GM18861 (cell line): ENCODE data around the gene SKI.

Source experiments
- ATAC-seq: cut with Tn5 transposase; IDR thresholded peaks from one replicate; pipeline ENCODE4 v1.9.1; 2021; ENCODE audit not compliant: unreplicated experiment

SKI gene

DNA sequence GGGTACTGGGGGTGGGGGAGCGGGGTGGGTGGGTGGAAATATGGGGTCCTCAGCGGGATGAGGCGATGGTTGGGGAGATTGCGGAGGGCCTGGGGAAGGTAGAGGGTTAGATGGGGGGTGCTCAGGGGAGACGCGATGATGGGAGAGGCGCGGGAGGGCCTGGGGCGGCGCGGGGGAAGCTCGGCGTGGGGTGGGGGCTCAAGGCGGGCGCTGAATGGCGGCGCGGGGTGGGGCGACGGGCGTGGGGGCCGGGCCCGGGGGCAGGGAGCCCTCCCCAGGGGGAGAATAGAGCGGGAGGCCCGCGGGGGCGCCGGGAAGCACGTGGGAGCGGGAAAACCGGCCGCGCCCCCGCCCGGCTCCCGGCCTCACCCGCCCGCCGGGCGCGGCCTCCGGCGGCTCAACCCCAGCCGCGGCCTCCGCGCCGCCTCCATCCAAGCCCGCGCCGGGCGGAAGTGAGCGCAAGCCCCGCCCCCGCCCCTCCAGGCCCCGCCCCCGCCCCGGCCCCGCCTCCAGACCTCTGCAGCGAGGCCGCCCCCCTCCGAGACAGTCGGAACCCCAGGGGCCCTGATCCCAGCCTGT lies 33.7 kb upstream of the SKI start, which contains the start of gene FAAP20:
Gene FAAP20 (minus strand): TSS at position 454 of the 579 bp plus-strand sequence. CDS start 23 bp downstream, at position 431.
- peak; percentile 22 for ATAC-seq

DNA sequence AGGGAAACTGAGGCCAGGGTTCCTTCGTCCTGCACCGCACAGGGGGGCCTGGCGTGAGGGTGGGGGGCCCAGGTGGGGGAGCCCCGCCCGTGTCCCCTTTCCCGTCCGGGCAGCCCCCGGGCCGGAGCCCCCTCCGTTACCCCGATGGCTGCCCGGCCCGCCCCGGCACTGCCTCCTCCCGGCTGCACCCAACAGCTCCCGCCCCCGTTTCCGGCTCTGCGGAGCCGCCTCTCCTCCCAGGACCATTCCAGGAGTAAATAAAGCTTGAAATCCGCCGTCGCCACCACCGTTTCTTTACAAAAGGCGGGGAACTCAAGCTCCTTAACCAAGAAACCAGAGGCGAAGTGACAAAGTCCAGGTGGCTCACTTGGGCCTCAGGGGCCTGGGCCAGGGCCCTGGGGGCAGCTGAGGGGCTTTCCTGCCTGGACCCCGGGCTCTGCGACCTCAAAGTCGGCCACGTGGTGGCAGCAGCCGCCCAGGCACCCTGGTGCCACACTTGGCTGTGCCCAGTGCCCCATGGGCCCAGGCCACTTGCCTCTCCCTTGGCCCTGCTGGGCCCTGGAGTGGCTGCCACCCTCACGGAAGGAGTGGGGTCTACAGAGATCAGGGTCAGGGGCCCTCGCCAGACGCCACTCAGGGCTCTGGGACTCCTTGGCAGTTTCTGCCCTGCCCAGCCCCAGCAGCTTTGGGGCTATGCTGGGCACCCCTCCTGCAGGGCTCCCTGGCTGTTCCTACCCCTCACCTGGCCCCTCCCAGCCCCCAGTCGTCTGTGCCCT lies 33.0 kb upstream of the SKI start:
- peak; percentile 65 for ATAC-seq

DNA sequence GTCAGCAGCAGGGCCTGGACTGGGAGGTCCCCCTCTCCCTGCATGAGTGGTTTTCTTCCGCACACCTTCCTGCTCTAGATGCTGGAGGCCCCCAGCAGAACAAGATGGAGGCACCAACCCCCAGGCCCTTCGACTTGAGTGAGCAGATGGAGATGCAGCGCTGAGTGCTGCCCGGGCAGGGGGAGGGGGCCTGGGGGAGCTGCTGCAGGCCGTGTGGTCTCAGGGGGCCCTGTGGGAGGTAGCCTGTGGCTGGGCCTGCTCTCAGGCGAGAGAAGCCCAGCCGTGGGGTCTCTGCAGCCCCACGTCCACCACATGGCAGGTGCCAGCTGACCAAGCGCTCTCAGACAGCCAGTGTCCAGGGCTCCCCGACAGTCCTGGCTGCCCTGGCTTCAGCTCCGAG lies 32.3 kb upstream of the SKI start:
- no peak for ATAC-seq

DNA sequence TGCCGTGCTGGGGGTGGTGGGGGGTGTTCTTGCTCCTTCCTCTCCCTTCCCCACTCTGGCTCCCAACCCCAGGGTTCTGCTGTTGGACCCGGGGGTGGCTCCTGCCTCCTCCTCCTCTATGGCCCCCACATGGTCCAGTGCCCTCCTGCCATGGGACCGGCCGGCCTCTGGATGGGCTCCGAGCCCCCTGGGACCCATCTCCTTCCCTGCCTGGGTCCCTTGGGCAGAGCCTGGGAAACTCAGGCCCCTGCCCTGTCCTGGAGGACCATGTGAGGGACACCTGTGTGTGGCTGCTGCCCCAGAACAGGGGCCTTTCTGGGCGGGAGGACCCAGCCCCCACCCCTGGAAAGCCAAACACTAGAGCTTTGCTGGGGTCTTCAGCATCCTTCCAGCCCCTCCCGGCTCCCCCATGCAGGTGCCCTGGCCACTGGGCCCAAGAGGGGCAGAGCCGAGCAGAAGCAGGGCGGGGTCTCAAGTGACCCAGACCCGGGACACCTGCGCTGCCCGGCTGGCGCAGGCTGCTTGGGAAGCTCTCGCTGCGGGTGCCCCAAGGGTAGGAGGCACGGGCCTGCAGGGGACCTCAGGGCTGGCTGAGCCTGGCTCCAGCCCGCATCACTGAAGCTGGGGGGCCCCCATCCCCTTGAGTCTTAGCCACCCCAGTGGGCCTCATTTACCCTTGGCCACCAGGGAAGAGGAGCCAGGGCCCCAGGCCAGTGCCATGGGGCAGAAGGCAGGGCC lies 31.0 kb upstream of the SKI start:
- ATAC-seq, result no peak

DNA sequence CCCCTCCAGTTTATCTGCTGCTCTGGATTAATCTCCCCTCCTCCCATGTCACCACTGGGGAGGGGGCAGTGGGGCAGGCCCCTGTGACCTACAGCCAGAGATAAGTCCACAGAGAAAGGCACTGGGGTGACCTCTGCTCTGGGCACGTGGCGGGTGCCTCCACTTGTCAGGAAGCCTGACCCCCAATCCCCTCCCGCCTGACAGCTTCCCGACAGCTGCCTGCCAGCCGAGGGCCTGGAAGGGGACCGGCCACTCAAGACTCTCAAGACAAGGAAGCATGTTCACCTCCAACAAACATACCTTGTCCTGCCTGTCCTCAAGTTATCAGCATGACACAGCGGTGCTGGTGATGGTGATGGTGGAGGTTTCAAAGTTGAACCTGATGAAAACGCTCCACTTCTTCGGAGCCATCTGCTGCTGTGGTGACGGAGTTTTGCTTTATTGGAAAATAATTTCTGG lies 30.4 kb upstream of the SKI start:
- ATAC-seq, result no peak

DNA sequence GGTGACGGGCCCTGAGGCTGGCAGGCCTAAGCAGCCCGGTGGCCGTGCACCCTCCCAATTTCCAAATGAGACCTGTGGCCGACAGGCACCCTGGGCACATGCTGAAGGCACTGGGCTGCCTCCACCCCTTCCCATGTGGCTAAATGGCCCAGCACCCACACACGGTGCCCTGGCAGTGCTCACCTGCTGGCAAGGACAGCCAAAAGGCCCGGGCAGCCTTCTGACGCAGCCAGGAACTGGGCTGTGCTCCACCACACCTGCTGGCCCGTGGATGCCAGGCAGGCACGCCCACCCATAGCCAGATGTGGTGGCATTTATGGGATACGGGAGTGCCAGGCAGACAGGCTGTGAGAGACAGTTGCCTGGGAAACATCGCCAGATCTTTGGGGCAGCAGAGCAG lies 29.5 kb upstream of the SKI start:
- no peak for ATAC-seq

DNA sequence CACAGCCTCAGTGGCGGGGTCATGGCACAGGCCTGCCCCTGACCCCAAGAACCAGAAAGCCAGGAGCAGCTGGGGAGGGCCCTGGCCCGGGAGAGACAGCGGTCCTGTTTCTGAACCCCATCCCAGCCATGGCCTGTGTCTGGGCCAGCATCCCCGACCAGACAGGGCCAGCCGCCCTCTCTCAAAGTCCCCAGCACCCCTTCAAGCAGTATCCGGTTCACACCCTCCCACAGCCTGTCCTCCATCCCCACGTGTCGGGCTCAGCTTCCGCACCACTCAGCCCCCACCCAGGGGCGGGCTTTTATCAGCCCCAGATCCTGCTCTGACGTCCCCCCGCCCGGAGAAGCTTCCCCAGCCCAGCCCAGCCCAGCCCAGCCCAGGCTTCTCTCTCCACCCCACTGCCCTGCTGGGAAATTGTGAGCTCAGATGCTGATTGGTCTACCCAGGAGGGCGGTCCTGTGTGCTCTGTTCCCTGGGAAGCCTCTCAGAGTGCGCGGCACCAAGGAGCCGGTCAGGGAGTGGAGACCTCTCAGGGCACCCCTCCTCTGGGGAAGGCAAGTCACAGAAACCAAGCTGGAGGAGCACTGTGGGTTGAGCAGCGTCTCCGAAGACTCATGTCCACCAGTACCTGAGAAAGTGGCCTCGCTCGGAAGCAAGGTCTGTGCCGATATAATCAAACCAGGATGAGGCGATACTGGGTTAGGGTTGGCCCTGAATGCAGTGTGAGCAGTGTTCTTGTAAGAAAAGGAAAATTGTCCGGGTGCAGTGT lies 28.9 kb upstream of the SKI start:
- no peak for ATAC-seq

DNA sequence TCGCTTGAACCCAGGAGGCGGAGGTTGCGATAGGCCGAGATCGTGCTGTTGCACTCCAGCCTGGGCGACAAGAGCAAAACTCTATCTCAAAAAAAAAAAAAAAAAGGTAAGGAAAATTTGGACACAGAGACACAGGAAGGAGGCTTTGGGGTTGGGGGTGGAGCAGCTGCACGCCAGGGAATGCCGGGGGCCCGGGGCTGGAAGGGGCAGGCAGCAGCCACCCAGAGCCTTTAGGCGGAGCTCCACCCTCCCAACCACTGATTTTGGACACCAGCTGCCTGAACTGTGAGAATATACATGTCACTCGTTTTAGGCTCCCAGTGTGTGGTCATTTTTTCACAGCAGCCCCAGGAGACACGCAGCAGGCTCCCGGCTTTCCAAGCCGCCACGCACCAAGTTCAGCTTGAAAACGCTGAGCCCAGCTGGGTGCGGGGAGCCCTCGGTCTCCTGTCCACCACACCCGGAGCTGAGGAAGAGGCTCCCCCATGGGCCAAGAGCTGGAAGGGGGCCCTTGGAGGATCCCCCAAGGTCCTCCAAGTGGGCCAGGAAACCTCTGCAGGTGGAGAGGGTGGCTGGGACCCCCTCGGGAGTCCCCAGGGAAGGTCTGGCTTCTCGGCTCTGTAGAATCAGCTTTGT lies 27.7 kb upstream of the SKI start:
- ATAC-seq, result no peak

DNA sequence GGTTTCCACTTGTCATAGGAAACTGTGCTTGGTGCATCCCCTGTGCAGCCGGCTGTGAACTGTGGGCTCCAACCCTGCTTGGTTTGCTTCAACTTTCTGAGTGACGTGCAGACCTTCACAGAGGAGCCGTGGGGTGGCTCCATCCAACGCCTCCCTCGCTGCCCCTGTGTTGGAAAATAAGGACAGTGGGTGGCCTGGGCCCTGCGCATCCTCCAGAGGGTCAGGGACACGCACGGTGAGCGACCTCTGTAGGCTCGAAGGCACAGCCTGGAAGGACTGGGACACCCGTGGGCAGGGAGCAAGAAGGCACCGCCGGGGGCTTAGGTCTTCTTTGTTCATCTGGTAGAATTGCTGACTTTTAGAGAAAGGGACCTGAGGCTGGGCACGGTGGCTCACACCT lies 27.1 kb upstream of the SKI start:
- ATAC-seq, result no peak

DNA sequence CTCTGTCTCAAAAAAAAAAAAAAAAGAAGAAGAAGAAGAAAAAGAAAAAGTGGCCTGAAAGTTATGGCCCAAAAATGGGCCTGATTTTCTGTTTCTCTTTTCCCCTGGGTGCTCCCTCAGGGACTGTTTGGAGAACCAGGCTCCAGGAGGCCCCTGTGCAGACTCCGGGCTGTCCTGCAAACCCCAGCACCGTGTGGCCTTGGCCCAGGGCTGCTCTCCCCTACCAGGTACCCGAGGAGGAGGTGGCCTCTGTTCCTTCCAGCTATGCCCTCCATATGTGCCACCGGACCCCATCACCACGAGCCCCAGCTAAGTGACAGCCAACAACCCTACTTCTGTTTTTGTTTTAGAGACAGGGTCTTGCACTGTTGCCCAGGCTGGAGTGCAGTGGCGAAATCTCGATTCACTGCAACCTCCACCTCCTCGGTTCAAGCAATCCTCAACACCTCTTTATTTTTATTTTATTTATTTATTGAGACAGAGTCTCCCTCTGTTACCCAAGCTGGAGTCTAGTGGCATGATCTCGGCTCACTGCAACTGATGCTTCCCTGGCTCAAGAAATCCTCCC lies 26.0 kb upstream of the SKI start:
- ATAC-seq, result no peak

DNA sequence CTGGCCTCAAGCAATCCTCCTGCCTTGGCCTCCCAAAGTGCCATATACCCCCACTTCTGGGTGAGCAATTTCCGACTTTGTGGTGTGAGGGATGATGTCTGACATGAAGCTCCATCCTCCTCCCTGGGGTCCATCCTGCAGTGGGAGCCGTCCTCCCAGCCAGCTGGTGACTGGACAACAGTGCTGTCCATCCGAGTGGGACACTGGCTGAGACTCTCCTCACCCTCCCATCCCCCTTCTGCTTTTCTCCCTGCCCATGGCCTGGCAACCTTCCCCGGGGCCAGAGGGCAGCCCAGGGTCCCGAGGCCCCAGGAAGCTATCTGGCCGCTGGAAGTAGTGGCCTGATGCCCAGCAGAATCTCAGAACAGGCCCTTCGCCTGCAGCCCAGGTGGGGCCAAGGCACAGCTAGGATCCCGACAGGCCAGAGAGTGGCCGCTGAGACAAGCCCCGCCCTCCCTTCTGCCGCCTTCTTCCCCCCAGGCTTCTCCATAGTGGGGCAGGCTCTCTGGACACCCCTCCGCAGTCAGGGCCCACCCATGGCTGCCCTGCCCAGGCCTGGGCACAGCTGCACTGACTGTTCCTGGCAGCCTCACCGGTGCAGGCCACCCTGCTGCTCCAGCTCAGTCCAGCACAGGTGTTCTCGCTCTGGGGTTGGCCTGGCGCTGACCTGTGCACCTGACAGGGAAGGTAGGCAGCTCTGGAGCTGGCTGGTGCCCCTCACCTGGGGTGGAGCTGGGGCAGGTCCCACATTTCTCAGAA lies 25.1 kb upstream of the SKI start:
- no peak for ATAC-seq

DNA sequence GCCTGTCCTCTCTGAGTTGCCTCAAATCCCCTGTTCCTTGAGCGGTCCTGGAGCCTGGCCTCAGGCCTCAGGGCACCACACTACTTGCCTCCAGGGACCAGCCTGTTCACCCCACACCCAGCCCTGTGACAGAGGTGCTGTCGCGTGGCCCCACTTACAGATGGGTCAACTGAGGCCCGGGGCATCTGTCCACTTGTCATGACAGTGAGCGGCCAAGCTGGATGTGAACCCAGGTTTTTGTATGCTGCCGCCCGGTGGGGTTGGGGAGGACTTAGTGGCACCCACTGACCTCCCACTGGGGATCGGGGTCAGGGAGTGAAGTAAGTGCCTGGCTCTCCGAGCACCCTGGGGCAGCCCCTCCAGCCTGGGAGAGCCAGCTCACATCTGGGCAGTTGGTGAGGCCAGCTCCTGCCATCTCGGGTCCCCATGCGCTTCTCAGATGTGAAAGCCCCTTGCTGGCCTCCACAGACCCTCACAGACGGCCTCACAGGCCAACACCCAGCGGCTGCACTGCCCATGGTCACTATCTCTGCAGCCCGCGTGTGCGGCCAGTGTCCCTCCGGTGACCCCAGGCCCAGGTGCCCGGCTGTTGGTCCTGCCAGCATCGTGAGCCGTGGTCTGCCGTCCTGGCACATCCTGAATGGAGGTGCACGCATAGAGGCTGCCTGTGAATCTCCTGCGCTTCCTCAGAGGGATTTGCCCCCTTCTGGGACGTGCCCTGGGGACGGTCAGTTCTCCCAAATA lies 24.3 kb upstream of the SKI start:
- no peak for ATAC-seq

DNA sequence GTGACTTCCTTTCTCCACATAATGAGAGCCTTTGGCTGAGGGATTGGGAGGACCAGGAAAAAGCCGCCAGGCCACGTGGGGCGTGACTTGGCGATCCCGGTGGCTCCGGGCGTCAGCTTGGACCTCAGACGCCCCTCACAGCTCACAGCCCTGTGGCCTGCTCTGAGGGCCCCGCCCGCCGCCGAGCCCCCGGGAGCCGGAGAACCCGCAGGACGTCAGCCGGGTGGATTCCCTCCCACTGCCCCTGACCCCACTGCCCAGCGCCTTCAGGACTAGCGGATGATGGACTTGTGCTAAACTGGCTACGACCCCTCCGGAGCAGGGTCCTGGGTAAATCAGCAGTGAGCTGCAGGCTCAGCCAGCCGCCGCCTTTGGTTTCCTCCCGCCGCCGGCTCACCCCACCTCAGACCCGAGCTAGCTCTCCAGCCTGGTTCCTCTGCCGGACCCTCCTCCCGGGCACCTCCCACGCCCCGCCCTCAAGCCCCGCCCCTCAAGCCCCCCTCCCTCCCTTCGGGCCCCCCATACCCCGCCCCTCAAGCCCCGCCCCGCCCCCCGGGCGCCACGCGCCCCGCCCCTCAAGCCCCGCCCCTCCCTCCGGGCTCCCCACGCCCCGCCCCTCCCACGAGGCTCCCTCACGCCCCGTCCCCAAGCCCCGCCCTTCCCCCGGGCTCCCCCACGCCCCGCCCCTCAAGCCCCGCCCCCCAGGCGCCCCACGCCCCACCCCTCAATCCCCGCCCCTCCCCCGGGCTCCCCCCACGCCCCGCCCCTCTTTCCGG lies 23.5 kb upstream of the SKI start:
- ATAC-seq, result no peak

DNA sequence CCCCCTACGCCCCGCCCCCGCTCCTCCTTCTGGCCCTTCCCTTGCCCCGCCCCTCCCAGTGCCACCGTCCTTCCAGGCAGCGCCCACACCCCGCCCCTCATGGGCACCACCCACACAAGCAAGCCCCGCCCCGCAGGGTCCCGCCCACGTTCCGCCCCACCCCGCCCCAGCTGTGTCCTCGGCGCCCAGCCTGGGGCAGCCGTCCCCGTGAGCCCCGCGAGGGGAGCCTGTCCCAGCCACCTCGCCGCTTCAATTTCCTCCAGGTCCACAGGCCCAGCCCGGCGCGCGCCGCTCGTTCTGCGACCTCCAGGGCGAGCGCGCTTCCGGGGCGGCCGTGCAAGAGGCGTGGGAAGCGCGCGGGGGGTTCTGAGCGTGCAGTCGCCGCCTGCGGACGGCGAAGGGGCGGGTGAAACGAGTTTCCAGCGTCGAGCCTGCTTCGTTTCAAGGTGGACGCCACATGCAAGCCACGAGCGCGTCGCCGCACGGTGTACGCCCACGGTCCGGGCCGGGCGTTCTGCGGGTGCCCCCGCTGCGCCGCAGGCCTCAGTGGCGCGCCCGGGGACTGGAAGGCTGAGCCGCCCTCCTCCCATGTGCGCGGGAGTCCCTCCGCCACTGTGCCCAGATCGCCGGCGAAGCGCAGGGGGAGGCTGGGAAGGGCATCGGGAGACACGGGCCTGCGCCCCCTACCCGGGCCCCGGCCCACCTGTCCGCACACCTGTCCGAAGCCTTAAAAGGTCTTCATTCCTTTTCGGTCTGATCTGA lies 22.7 kb upstream of the SKI start:
- no peak for ATAC-seq

DNA sequence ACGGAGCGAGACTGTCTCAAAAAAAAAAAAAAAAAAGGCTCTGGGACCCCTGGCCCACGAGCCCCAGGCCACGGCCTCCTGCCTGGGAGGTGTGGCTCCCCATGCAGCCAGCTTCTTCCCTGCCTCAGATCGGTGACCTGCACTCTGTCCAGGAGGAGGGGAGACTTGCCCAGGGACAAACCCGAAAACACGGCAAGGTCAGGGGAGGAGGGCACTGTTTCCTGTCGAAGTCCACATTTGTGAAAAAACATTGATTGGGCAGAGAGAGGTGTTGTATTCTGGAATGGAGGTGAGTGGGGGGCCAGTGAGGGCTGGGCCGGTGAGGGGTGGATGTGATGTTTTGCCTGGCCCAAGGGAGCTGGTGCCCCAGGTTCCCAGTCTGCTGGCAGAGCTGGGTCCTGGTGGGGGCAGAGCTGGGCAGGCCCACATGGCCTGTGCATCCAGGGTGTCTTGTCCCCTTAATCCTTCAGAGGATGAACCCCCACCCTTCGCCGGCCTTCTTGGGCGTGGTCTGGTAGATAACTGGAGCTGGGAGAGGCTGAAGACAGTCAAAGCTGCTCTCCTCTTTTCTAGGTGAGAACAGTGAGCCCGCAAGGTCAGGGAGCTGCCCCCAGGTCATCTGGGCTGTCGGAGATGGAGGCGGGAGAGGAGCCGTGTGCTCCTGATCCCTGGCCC lies 21.2 kb upstream of the SKI start:
- ATAC-seq, result no peak

DNA sequence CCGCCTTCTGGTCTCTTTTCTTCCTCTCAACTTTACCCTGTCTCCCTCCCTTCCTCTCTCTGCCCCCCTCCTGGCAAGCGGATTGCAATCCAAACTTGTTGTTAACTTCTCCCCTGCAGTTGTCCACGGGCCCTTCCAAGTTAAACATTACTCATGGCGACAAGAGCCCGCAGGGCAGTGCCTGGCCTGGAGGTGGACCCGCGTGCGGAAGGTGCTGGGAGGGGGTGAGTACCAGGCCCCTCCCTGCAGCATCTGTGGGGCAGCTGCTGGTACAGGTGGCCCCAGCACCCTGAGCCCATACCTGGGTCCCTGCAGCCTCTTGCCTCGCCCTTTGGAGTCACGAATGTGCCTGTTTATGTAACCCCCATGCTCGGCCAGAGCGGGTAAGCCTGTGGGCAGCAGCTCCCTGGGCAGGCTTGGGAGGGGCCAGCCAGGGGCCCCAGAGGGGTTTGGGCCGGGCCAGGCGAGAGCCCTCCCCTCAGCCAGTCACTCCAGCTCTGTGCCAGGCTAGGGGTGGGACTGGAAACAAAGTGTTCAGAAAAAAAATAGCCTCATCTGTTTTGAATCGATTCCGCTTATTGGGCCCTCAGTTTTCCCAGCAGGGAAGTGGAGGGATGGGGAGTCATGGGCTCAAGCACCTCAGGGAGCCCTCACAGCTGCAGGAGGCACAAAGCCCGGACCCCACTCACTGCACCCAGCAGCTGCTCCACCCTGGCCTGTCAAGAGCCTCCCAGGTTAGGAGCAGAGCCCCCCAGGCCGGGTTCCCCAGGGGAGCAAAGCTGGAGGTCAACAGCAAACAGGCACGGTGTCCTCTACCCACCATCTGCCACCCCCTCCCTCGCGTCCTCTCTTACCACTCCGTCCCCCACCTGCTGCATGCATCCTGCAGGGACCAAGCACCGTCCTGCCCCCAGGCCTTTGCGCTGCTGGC lies 19.5 kb upstream of the SKI start:
- no peak for ATAC-seq
